ENCODE results near the gene PITPNM3.

Gene PITPNM3

GRCh38 chr17:6592173-6592572 is 35.8 kb upstream of the PITPNM3 start:
- Histone ChIP-seq H4K20me1 (ENCODE audit: insufficient read depth) (no peaks in the 10 kb centered on the region), H3K9ac (no peak overlapping the region), H3K4me2 (no peak overlapping the region), H3K36me3 (ENCODE audit: insufficient read depth) (no peaks in the 10 kb centered on the region), H2AFZ (ENCODE audit: low read depth) (no peak overlapping the region), H3K4me3 (IDR thresholded peaks at IDR 0.05; ENCODE audit: insufficient read depth, low read depth, low read length) (no peak overlapping the region), H3K4me1 (ENCODE audit: low read depth, poor library complexity, severe bottlenecking) (no peaks in the 10 kb centered on the region), H3K79me2 (ENCODE audit: insufficient read depth, low read depth) (no peaks in the 10 kb centered on the region), H3K27ac (no peak overlapping the region), H3K27me3 (ENCODE audit: insufficient read depth, low read depth) (no peaks in the 10 kb centered on the region)
- no peak for TF ChIP-seq CTCF (conservative IDR thresholded peaks at IDR 0.05; ENCODE audit: low read depth, low read length)

GRCh38 chr17:6591599-6592158 is 35.3 kb upstream of the PITPNM3 start:
- Histone ChIP-seq H3K4me2 (no peak overlapping the region), H2AFZ (ENCODE audit: low read depth) (no peak overlapping the region), H3K9ac (no peak overlapping the region), H3K4me1 (ENCODE audit: low read depth, poor library complexity, severe bottlenecking) (no peaks in the 10 kb centered on the region), H4K20me1 (ENCODE audit: insufficient read depth) (no peaks in the 10 kb centered on the region), H3K79me2 (ENCODE audit: insufficient read depth, low read depth) (no peaks in the 10 kb centered on the region), H3K27me3 (ENCODE audit: insufficient read depth, low read depth) (no peaks in the 10 kb centered on the region), H3K36me3 (ENCODE audit: insufficient read depth) (no peaks in the 10 kb centered on the region), H3K27ac (no peak overlapping the region), H3K4me3 (IDR thresholded peaks at IDR 0.05; ENCODE audit: insufficient read depth, low read depth, low read length) (no peak overlapping the region)
- TF ChIP-seq CTCF (conservative IDR thresholded peaks at IDR 0.05; ENCODE audit: low read depth, low read length) = no peak

- no peaks in the 10 kb centered on the region for H3K27me3 ChIP-seq (ENCODE audit: insufficient read depth, low read depth)
- no peak for TF ChIP-seq CTCF (conservative IDR thresholded peaks at IDR 0.05; ENCODE audit: low read depth, low read length)
- H3K4me2 ChIP-seq = no peak overlapping the region
- no peak overlapping the region for H2AFZ ChIP-seq (ENCODE audit: low read depth)
- H4K20me1 ChIP-seq (ENCODE audit: insufficient read depth) = no peaks in the 10 kb centered on the region
- no peaks in the 10 kb centered on the region for H3K79me2 ChIP-seq (ENCODE audit: insufficient read depth, low read depth)
- no peak overlapping the region for H3K4me3 ChIP-seq (IDR thresholded peaks at IDR 0.05; ENCODE audit: insufficient read depth, low read depth, low read length)
- no peaks in the 10 kb centered on the region for H3K36me3 ChIP-seq (ENCODE audit: insufficient read depth)
- H3K27ac ChIP-seq = no peak overlapping the region
- H3K9ac ChIP-seq = no peak overlapping the region
- no peaks in the 10 kb centered on the region for H3K4me1 ChIP-seq (ENCODE audit: low read depth, poor library complexity, severe bottlenecking)
Observed at GRCh38 chr17:6589266-6589946, 33.1 kb upstream of the PITPNM3 start.

- TF ChIP-seq CTCF (conservative IDR thresholded peaks at IDR 0.05; ENCODE audit: low read depth, low read length) = no peak
- H3K4me2 ChIP-seq = no peak overlapping the region
- no peaks in the 10 kb centered on the region for H3K79me2 ChIP-seq (ENCODE audit: insufficient read depth, low read depth)
- H3K4me3 ChIP-seq (IDR thresholded peaks at IDR 0.05; ENCODE audit: insufficient read depth, low read depth, low read length) = no peak overlapping the region
- H4K20me1 ChIP-seq (ENCODE audit: insufficient read depth) = no peaks in the 10 kb centered on the region
- no peaks in the 10 kb centered on the region for H3K27me3 ChIP-seq (ENCODE audit: insufficient read depth, low read depth)
- no peak overlapping the region for H3K9ac ChIP-seq
- no peaks in the 10 kb centered on the region for H3K4me1 ChIP-seq (ENCODE audit: low read depth, poor library complexity, severe bottlenecking)
- H3K27ac ChIP-seq = no peak overlapping the region
- no peak overlapping the region for H2AFZ ChIP-seq (ENCODE audit: low read depth)
- H3K36me3 ChIP-seq (ENCODE audit: insufficient read depth) = no peaks in the 10 kb centered on the region
Observed at GRCh38 chr17:6588165-6588564, 31.8 kb upstream of the PITPNM3 start.
